ENCODE measurements around the gene NOTCH2. TPM values are rescaled to one million over a fixed set of nuclear protein-coding genes. Genes with fewer than 3 reads are reported as not detected.

Gene NOTCH2
- total RNA-seq, 1 experiment from 2014 or later, result 62.9 TPM

DNA sequence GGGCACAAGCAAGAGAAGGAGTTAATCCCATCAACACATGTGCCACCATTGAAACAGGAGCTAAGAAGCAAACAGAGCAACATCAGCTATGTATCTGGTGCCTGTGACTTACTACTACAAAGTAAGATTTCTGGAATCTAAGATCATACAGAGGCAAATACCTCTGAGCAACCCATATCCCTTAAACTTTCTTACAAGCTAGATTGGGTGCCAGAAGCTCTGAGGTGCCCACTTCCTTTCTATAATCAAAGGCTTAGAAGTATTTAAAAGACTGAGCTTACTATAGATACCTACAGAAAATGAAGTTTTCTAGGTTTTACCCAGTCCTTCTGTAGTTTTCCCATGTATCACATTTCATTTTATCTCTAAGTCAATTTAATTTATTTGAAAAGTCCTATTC lies 128.8 kb downstream of the NOTCH2 start:
- H3K27me3 ChIP-seq (ENCODE audit: insufficient read depth, low read length), result no peaks in the 10 kb centered on the region
- no peak overlapping the region for H2AFZ ChIP-seq (ENCODE audit: low read depth, low read length, poor library complexity, severe bottlenecking)
- intact Hi-C loops (cut with micrococcal nuclease), result no loop called here
- H3K4me2 ChIP-seq (ENCODE audit: low read length), result no peak overlapping the region
- H3K9ac ChIP-seq (ENCODE audit: low read length), result no peak overlapping the region
- RAD21 ChIA-PET (ENCODE audit: low non-redundant PET in 1 of 2, low total read pairs in 2 of 2, uncharacterized antibody in 2 of 2, unreplicated experiment in 2 of 2), result no interaction called here
- TF ChIP-seq SRF (IDR thresholded peaks at IDR 0.05; ENCODE audit: low read depth) (no peak), FOSL1 (IDR thresholded peaks at IDR 0.05; ENCODE audit: low read depth) (no peak), CEBPB (IDR thresholded peaks at IDR 0.05; ENCODE audit: low read depth) (no peak), ZNF274 (IDR thresholded peaks at IDR 0.05; ENCODE audit: low read depth, low read length) (no peak), POLR2AphosphoS5 (IDR thresholded peaks at IDR 0.05; ENCODE audit: low read depth, low read length) (no peak), ZFX (IDR thresholded peaks at IDR 0.05) (no peak), TCF7L2 (IDR thresholded peaks at IDR 0.05; ENCODE audit: borderline replicate concordance, extremely low read depth, insufficient read depth, insufficient read length) (no peak), ELF1 (IDR thresholded peaks at IDR 0.05; ENCODE audit: borderline replicate concordance, low read depth) (no peak), SP1 (IDR thresholded peaks at IDR 0.05; ENCODE audit: low read depth) (no peak), JUND (IDR thresholded peaks at IDR 0.05) (no peak), RAD21 (IDR thresholded peaks at IDR 0.05; ENCODE audit: low read depth) (no peak), CBX3 (IDR thresholded peaks at IDR 0.05; ENCODE audit: low read depth) (no peak), POLR2A (IDR thresholded peaks at IDR 0.05; ENCODE audit: borderline replicate concordance, extremely low read depth, insufficient read depth, insufficient read length) (no peak), EZH2phosphoT487 (IDR thresholded peaks at IDR 0.05; ENCODE audit: borderline replicate concordance) (no peak)
- TF ChIP-seq, protein P1, sequence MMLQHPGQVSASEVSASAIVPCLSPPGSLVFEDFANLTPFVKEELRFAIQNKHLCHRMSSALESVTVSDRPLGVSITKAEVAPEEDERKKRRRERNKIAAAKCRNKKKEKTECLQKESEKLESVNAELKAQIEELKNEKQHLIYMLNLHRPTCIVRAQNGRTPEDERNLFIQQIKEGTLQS (IDR thresholded peaks at IDR 0.05), result no peak
- TF ChIP-seq, protein P2, sequence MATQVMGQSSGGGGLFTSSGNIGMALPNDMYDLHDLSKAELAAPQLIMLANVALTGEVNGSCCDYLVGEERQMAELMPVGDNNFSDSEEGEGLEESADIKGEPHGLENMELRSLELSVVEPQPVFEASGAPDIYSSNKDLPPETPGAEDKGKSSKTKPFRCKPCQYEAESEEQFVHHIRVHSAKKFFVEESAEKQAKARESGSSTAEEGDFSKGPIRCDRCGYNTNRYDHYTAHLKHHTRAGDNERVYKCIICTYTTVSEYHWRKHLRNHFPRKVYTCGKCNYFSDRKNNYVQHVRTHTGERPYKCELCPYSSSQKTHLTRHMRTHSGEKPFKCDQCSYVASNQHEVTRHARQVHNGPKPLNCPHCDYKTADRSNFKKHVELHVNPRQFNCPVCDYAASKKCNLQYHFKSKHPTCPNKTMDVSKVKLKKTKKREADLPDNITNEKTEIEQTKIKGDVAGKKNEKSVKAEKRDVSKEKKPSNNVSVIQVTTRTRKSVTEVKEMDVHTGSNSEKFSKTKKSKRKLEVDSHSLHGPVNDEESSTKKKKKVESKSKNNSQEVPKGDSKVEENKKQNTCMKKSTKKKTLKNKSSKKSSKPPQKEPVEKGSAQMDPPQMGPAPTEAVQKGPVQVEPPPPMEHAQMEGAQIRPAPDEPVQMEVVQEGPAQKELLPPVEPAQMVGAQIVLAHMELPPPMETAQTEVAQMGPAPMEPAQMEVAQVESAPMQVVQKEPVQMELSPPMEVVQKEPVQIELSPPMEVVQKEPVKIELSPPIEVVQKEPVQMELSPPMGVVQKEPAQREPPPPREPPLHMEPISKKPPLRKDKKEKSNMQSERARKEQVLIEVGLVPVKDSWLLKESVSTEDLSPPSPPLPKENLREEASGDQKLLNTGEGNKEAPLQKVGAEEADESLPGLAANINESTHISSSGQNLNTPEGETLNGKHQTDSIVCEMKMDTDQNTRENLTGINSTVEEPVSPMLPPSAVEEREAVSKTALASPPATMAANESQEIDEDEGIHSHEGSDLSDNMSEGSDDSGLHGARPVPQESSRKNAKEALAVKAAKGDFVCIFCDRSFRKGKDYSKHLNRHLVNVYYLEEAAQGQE (IDR thresholded peaks at IDR 0.05; ENCODE audit: low read depth), result no peak
- TF ChIP-seq, protein P3, sequence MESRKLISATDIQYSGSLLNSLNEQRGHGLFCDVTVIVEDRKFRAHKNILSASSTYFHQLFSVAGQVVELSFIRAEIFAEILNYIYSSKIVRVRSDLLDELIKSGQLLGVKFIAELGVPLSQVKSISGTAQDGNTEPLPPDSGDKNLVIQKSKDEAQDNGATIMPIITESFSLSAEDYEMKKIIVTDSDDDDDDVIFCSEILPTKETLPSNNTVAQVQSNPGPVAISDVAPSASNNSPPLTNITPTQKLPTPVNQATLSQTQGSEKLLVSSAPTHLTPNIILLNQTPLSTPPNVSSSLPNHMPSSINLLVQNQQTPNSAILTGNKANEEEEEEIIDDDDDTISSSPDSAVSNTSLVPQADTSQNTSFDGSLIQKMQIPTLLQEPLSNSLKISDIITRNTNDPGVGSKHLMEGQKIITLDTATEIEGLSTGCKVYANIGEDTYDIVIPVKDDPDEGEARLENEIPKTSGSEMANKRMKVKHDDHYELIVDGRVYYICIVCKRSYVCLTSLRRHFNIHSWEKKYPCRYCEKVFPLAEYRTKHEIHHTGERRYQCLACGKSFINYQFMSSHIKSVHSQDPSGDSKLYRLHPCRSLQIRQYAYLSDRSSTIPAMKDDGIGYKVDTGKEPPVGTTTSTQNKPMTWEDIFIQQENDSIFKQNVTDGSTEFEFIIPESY (IDR thresholded peaks at IDR 0.05; ENCODE audit: extremely low read depth, insufficient replicate concordance, low read length), result no peak
- TF ChIP-seq, protein P4, sequence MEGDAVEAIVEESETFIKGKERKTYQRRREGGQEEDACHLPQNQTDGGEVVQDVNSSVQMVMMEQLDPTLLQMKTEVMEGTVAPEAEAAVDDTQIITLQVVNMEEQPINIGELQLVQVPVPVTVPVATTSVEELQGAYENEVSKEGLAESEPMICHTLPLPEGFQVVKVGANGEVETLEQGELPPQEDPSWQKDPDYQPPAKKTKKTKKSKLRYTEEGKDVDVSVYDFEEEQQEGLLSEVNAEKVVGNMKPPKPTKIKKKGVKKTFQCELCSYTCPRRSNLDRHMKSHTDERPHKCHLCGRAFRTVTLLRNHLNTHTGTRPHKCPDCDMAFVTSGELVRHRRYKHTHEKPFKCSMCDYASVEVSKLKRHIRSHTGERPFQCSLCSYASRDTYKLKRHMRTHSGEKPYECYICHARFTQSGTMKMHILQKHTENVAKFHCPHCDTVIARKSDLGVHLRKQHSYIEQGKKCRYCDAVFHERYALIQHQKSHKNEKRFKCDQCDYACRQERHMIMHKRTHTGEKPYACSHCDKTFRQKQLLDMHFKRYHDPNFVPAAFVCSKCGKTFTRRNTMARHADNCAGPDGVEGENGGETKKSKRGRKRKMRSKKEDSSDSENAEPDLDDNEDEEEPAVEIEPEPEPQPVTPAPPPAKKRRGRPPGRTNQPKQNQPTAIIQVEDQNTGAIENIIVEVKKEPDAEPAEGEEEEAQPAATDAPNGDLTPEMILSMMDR (IDR thresholded peaks at IDR 0.05 in 2 of 3, conservative IDR thresholded peaks at IDR 0.05 in 1 of 3; ENCODE audit: borderline replicate concordance in 1 of 3, insufficient read depth in 1 of 3, low read depth in 2 of 3, low read length in 2 of 3), result no peak
- TF ChIP-seq, protein P5, sequence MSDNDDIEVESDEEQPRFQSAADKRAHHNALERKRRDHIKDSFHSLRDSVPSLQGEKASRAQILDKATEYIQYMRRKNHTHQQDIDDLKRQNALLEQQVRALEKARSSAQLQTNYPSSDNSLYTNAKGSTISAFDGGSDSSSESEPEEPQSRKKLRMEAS (IDR thresholded peaks at IDR 0.05), result no peak
- BruUV-seq (replicated peaks), result no TSS peak
- H3K9me2 ChIP-seq (ENCODE audit: insufficient read depth), result no peaks in the 10 kb centered on the region
- H3K4me3 ChIP-seq (replicated peaks in 1 of 2; ENCODE audit: low read depth in 1 of 2, low read length in 2 of 2), result no peak overlapping the region
- H4K20me1 ChIP-seq (ENCODE audit: insufficient read depth), result no peaks in the 10 kb centered on the region
- no peak for ATAC-seq
- no peaks in the 10 kb centered on the region for H3K9me3 ChIP-seq (ENCODE audit: control insufficient read depth in 1 of 2, insufficient read depth in 1 of 2, low read depth in 1 of 2, low read length in 2 of 2)
- POLR2A ChIA-PET, result no interaction called here
- DNase-seq (ENCODE audit: low read depth, low spot score), result no peak
- H3K36me3 ChIP-seq (ENCODE audit: control insufficient read depth in 1 of 2, insufficient read depth in 2 of 2, low read length in 2 of 2), result peaks cover 0 to 21% of the 10 kb centered on the region in 2 experiments; a peak in 2 of 4 replicates
- no peaks in the 10 kb centered on the region for H3K79me2 ChIP-seq (ENCODE audit: insufficient read depth, low read length)
- CTCF ChIA-PET, result interaction anchor here (1.1 kb wide), 1 partner anchor 8 kb away, joined by 3 read pairs; no protein-coding TSS in a partner anchor
- H3K4me1 ChIP-seq (ENCODE audit: control insufficient read depth in 1 of 2, insufficient read depth in 2 of 2, low read length in 2 of 2), result no peaks in the 10 kb centered on the region
- H3K27ac ChIP-seq (ENCODE audit: low read depth, low read length), result no peak overlapping the region

Data from HCT116 (cell line).